ENCODE measurements around the gene UNC5CL.

GRCh38 chr6:41058783-41059181, 19.8 kb upstream of the UNC5CL start:
- TF ChIP-seq EP300 (IDR thresholded peaks at IDR 0.05) (no peak), CTCF (IDR thresholded peaks at IDR 0.05) (no peak)
